ENCODE measurements around the gene RRBP1.
A peak's percentile ranks its signal among the peaks of the same experiment; 100 is the strongest.

The RRBP1 gene

GRCh38 chr20:17648791-17649730, 33.0 kb downstream of the RRBP1 start:
- peaks cover 17% of the 10 kb centered on the region for H3K36me3 ChIP-seq (ENCODE audit: insufficient read depth, low read length)
- H3K9me3 ChIP-seq (ENCODE audit: insufficient read depth, low read length, severe bottlenecking) = no peaks in the 10 kb centered on the region
- H3K27me3 ChIP-seq (ENCODE audit: insufficient read depth, low read length, poor library complexity) = no peaks in the 10 kb centered on the region
- no peak overlapping the region for H3K27ac ChIP-seq (ENCODE audit: low read length)
- H2AFZ ChIP-seq (ENCODE audit: low read depth, low read length) = no peak overlapping the region
- no peak overlapping the region for H3K4me2 ChIP-seq (ENCODE audit: insufficient read depth, low read length)
- DNase-seq (no peak), ATAC-seq (ENCODE audit: insufficient read depth, low read depth) (no peak)
- peaks cover 49% of the 10 kb centered on the region for H4K20me1 ChIP-seq (ENCODE audit: insufficient read depth, low read length)
- H3K4me3 ChIP-seq (ENCODE audit: low read depth in 1 of 2, low read length in 2 of 2) = no peak overlapping the region
- TF ChIP-seq EZH2 (IDR thresholded peaks at IDR 0.05; ENCODE audit: borderline replicate concordance, low read depth, low read length, severe bottlenecking) = no peak
- TF ChIP-seq CTCF (IDR thresholded peaks at IDR 0.05; ENCODE audit: borderline replicate concordance, extremely low read depth, low read length, poor library complexity, severe bottlenecking) = peak; percentile 39
- no peak overlapping the region for H3K9ac ChIP-seq (ENCODE audit: low read depth, low read length)
- no peaks in the 10 kb centered on the region for H3K4me1 ChIP-seq (ENCODE audit: insufficient read depth, low read length)
- peaks cover 28% of the 10 kb centered on the region for H3K79me2 ChIP-seq (ENCODE audit: insufficient read depth, low read length)

- Histone ChIP-seq H3K9ac (ENCODE audit: low read depth, low read length) (no peak overlapping the region), H3K4me2 (ENCODE audit: insufficient read depth, low read length) (no peak overlapping the region), H3K27ac (ENCODE audit: low read length) (no peak overlapping the region), H3K36me3 (ENCODE audit: insufficient read depth, low read length) (peaks cover 17% of the 10 kb centered on the region), H3K9me3 (ENCODE audit: insufficient read depth, low read length, severe bottlenecking) (no peaks in the 10 kb centered on the region), H2AFZ (ENCODE audit: low read depth, low read length) (no peak overlapping the region), H3K27me3 (ENCODE audit: insufficient read depth, low read length, poor library complexity) (no peaks in the 10 kb centered on the region), H3K4me1 (ENCODE audit: insufficient read depth, low read length) (no peaks in the 10 kb centered on the region), H3K79me2 (ENCODE audit: insufficient read depth, low read length) (peaks cover 35% of the 10 kb centered on the region), H3K4me3 (ENCODE audit: low read depth in 1 of 2, low read length in 2 of 2) (no peak overlapping the region), H4K20me1 (ENCODE audit: insufficient read depth, low read length) (peaks cover 53% of the 10 kb centered on the region)
- DNase-seq = no peak
- no peak for TF ChIP-seq EZH2 (IDR thresholded peaks at IDR 0.05; ENCODE audit: borderline replicate concordance, low read depth, low read length, severe bottlenecking)
- TF ChIP-seq CTCF (IDR thresholded peaks at IDR 0.05; ENCODE audit: borderline replicate concordance, extremely low read depth, low read length, poor library complexity, severe bottlenecking) = no peak
- ATAC-seq (ENCODE audit: insufficient read depth, low read depth) = no peak
These were observed 33.8 kb downstream of the RRBP1 start for GRCh38 chr20:17648315-17648646.

GRCh38 chr20:17647391-17648314, 34.4 kb downstream of the RRBP1 start:
- no peaks in the 10 kb centered on the region for H3K27me3 ChIP-seq (ENCODE audit: insufficient read depth, low read length, poor library complexity)
- ATAC-seq (ENCODE audit: insufficient read depth, low read depth) (no peak), DNase-seq (no peak)
- no peak overlapping the region for H3K9ac ChIP-seq (ENCODE audit: low read depth, low read length)
- no peak overlapping the region for H2AFZ ChIP-seq (ENCODE audit: low read depth, low read length)
- H3K79me2 ChIP-seq (ENCODE audit: insufficient read depth, low read length) = peaks cover 38% of the 10 kb centered on the region
- H4K20me1 ChIP-seq (ENCODE audit: insufficient read depth, low read length) = peaks cover 59% of the 10 kb centered on the region
- H3K9me3 ChIP-seq (ENCODE audit: insufficient read depth, low read length, severe bottlenecking) = no peaks in the 10 kb centered on the region
- no peak overlapping the region for H3K4me3 ChIP-seq (ENCODE audit: low read depth in 1 of 2, low read length in 2 of 2)
- no peaks in the 10 kb centered on the region for H3K4me1 ChIP-seq (ENCODE audit: insufficient read depth, low read length)
- TF ChIP-seq EZH2 (IDR thresholded peaks at IDR 0.05; ENCODE audit: borderline replicate concordance, low read depth, low read length, severe bottlenecking) (no peak), CTCF (IDR thresholded peaks at IDR 0.05; ENCODE audit: borderline replicate concordance, extremely low read depth, low read length, poor library complexity, severe bottlenecking) (no peak)
- H3K4me2 ChIP-seq (ENCODE audit: insufficient read depth, low read length) = no peak overlapping the region
- no peak overlapping the region for H3K27ac ChIP-seq (ENCODE audit: low read length)
- H3K36me3 ChIP-seq (ENCODE audit: insufficient read depth, low read length) = peaks cover 18% of the 10 kb centered on the region
